Right cardiac atrium (tissue), 5 donors: ENCODE measurements around the gene GCN1. TPM values are rescaled to one million over a fixed set of nuclear protein-coding genes. Genes with fewer than 3 reads are reported as not detected.

ENCODE experiments used
- ATAC-seq, 2 donors: fragments of 200-7000 bp; cut with Tn5 transposase; one replicate each; pipeline versions ENCODE4 v1.8.0 to v1.9.1; 2020; ENCODE audit warnings: moderate library complexity in 2 of 2, mild to moderate bottlenecking in 1 of 2
- DNase-seq, 3 donors: peaks; one replicate each; pipeline ENCODE4 v3.0.0-alpha.2; 2020
- H3K27ac ChIP-seq: one replicate; pipeline ENCODE4 v1.5.1; 2013; ENCODE audit warnings: mild to moderate bottlenecking, low read length, control low read depth, moderate library complexity
- H3K27me3 ChIP-seq: one replicate; pipeline ENCODE4 v1.6.1; 2013; ENCODE audit not compliant: control insufficient read depth, insufficient read depth
- H3K4me1 ChIP-seq: one replicate; pipeline ENCODE4 v1.6.1; 2013; ENCODE audit warnings: low read length; ENCODE audit not compliant: control insufficient read depth, insufficient read depth
- H3K4me3 ChIP-seq: one replicate; pipeline ENCODE4 v1.5.1; 2013; ENCODE audit warnings: low read length, control low read depth
- H3K9me3 ChIP-seq: one replicate; pipeline ENCODE4 v1.6.1; 2013; ENCODE audit warnings: low read length; ENCODE audit not compliant: control insufficient read depth
- WGBS: extraction: QIAGEN DNeasy Blood & Tissue Kit; methylation state at CpG from one replicate; pipeline ENCODE4 v1.1.7; 2013; 5-methylcytosine and 5-hydroxymethylcytosine counted together
- intact Hi-C, 4 donors: fragments of 100-400 bp; cut with DNase I; formaldehyde crosslinking; loops; one replicate each; pipeline versions ENCODE4 v1.11.0 to v1.14.0; 2022 to 2023
- polyA plus RNA-seq: library from polyadenylated mRNA; stranded (reverse); fragments of 200-250 nt; gene quantifications from one replicate; pipeline ENCODE4 v1.2.3, GENCODE V29; 2013
- total RNA-seq, 4 donors: library from RNA; stranded (reverse); fragmentation: NEBNext Ultra II Directional; extraction: Animal tissue kit (Norgen Biotek cat#: 25700); gene quantifications; one replicate each; pipeline ENCODE4 v1.2.1, GENCODE V29; 2021
- donor health status: healthy with polysubstance abuse.
- donor health status: DM: no; HTN: yes; CAD: no.
- donor health status: DM: no; HTN: no; CAD: no.
- donor health status: DM: no; HTN: yes; CAD: no; lungs with severe emphysema.
- donor health status: DM: yes; HTN: yes; CAD: no.

The GCN1 gene
- total and polyA plus RNA-seq, 5 donors = 10.6 to 41.4 (median 34.7) TPM

- Histone ChIP-seq H3K4me3 (no peak overlapping the region), H3K9me3 (no peaks in the 10 kb centered on the region), H3K4me1 (peaks cover 42% of the 10 kb centered on the region), H3K27ac (no peak overlapping the region), H3K27me3 (no peaks in the 10 kb centered on the region)
- 33% methylated on average over 3 of the region's 3 CpGs for WGBS
- DNase-seq (no peak), ATAC-seq (no peak)
- intact Hi-C loops = loop anchor here (1.0 to 2.0 kb wide), 3 partner anchors 37 to 38 kb away; partner anchors contain the start of gene PXN (in 3 of the 4)
Measured at GRCh38 chr12:120228041-120228290, 33.5 kb upstream of the GCN1 start.

DNA sequence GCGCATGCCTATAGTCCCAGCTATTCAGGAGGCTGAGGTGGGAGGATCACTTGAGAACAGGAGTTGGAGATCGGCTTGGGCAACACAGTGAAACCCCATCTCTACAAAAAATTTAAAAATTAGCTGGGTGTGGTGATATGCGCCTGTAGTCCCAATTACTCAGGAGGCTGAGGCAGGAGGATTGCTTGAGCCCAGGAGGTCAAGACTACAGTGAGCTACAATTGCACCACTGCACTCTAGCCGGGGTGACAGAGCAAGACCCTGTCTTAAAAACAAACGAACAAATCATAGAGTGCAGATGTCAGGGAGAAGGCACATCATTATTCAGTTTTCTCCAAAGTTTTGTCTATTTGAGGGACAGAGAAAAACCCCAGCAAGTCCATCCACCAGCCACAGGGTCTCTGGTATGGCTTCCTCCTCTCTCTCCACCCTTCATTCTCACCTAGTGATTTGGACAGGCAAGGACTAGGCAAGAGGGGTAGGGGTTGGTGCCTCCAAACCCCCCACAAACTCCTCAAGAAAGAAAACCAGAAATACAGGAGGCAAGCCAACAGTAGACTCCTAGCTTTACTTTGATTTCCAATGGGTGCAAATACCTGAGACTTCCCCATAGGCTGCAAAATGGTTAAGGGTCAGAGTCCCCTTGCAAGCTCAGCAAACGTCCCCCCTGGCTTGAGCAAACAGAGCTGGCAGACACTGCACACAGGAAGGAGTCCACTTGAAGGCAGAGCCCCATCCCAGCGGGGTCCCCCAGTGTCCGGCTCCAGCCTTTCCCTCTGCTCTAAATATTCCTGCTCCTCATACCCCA, 32.9 kb upstream of the GCN1 start:
- DNase-seq (peak in 1 of 3 donors; percentile 23), ATAC-seq (no peak)
- 64% methylated on average over 8 of the region's 8 CpGs for WGBS
- Histone ChIP-seq H3K9me3 (no peaks in the 10 kb centered on the region), H3K27me3 (no peaks in the 10 kb centered on the region), H3K4me3 (no peak overlapping the region), H3K4me1 (peaks cover 36% of the 10 kb centered on the region), H3K27ac (no peak overlapping the region)
- intact Hi-C loops = loop anchor here (1.0 to 2.0 kb wide), 3 partner anchors 37 to 39 kb away; partner anchors contain the start of gene PXN (in 3 of the 4)

DNA sequence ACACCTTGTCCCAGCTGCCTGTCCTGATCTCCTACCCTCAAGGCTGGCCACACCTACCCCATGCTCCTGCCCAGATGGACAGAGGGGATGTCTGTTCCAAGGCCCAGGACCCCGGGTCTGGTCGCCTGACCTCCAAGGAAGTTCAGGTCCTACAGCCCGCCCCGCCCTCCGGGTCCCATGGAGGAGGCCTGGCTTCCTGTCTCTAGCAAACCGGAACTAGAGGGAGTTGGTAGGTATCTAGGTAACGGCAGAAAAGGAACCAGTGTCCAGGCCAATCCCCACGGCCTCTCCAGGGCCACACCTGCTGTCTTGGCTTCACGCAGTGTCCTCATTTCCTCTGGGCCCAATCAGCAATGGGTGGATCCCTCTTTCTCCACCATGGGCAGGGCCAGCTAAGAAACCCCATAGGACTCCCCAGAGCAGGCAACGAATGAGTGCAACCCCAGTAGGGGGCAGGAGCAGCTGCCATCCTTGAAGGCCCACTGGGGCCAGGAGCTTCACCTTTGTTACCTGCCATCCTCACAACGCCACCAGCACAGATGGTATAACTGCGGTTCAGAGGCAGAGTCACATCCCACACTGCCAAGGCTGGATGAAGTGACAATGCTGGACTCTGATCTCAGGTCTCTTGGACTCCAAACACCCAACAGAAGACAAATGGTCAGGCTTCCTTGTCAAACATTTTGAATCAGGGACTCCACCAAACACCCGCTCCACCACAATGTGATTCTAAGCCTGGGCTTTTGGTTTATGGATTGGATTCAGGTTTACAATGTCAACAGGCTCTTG, 31.5 kb upstream of the GCN1 start:
- H3K27ac ChIP-seq = peak overlapping the region; percentile 25
- ATAC-seq (peak; percentile 1 to 48), DNase-seq (peak in 2 of 3 donors; percentile 59 to 77)
- intact Hi-C loops = no loop called here
- WGBS = 55% methylated on average over 13 of the region's 13 CpGs
- H3K4me1 ChIP-seq = peaks cover 24% of the 10 kb centered on the region
- no peaks in the 10 kb centered on the region for H3K9me3 ChIP-seq
- no peaks in the 10 kb centered on the region for H3K27me3 ChIP-seq
- no peak overlapping the region for H3K4me3 ChIP-seq

DNA sequence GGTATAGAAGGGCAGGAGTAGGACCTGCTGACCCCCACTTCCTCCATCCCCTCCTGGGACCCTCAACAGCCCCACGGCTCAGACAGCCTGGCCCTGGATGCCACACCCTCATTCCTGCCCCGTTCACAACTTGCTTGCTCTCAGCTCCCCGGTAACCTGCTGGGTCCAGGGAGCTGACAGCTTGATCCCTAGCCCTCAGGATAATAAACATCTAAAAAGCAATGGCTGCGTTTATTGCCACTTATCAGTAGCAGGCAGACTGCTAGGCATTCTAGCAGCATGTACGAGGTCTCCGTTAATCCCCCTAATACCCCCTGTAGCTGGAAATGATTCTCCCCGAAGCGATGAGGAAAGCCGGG, 30.7 kb upstream of the GCN1 start:
- no peak overlapping the region for H3K4me3 ChIP-seq
- ATAC-seq (peak in 1 of 2 donors; percentile 0), DNase-seq (no peak)
- H3K4me1 ChIP-seq = peaks cover 18% of the 10 kb centered on the region
- no peaks in the 10 kb centered on the region for H3K9me3 ChIP-seq
- intact Hi-C loops = no loop called here
- H3K27ac ChIP-seq = peak overlapping the region; percentile 34
- WGBS = 35% methylated on average over 9 of the region's 9 CpGs
- H3K27me3 ChIP-seq = no peaks in the 10 kb centered on the region

- no peaks in the 10 kb centered on the region for H3K9me3 ChIP-seq
- peak overlapping the region; percentile 34 for H3K27ac ChIP-seq
- intact Hi-C loops = no loop called here
- peaks cover 11% of the 10 kb centered on the region for H3K4me1 ChIP-seq
- DNase-seq = peak; percentile 62 to 86 (median 84)
- peak; percentile 36 to 42 for ATAC-seq
- H3K4me3 ChIP-seq = no peak overlapping the region
- H3K27me3 ChIP-seq = no peaks in the 10 kb centered on the region
- 39% methylated on average over 25 of the region's 25 CpGs for WGBS
Measured at GRCh38 chr12:120224304-120225199, 30.0 kb upstream of the GCN1 start.

DNA sequence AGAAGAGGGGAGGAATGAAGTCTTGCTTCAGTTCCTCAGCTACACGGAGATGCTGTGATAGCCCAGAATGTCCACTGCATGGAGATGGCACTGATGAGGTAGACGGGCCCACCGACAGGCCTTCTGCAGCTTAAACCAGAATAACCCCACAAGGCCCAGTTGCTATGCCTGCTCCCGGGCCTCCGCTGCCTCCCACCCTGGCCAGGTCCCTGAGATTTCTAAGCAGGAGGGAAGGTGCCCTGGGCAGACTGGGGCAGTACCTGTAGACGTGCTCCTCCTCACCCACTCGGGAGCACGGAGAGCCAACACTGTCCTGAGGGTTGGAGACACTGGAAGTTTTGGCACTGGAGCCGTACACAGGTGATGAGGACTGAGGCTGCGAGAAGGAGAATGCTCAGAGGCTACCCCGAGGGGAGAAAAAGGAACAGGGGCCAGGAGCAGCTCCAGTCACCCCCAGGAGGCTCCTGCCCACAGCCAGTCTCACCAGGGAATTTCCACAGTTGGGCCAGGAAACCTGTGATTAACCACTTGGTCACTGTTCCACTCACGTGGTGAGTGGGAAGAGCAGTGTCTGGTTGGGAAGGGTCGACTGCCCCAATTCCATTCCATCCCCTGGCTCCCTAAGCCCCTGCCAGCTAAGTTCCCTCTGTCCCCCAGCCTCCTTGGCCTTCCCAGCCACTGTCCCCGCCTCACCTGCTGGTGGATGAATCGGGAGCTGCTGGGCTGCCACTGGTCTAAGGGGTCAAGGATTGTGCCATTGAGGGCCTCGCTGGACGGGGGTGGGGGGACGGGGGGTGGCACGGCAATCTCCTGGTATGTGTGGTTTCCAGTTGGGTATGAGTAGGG, 29.2 kb upstream of the GCN1 start:
- no peak for ATAC-seq
- Histone ChIP-seq H3K27ac (no peak overlapping the region), H3K27me3 (no peaks in the 10 kb centered on the region), H3K9me3 (no peaks in the 10 kb centered on the region), H3K4me3 (no peak overlapping the region), H3K4me1 (peaks cover 10% of the 10 kb centered on the region)
- DNase-seq = peak in 1 of 3 donors; percentile 36
- WGBS = 87% methylated on average over 19 of the region's 19 CpGs
- intact Hi-C loops = no loop called here

DNA sequence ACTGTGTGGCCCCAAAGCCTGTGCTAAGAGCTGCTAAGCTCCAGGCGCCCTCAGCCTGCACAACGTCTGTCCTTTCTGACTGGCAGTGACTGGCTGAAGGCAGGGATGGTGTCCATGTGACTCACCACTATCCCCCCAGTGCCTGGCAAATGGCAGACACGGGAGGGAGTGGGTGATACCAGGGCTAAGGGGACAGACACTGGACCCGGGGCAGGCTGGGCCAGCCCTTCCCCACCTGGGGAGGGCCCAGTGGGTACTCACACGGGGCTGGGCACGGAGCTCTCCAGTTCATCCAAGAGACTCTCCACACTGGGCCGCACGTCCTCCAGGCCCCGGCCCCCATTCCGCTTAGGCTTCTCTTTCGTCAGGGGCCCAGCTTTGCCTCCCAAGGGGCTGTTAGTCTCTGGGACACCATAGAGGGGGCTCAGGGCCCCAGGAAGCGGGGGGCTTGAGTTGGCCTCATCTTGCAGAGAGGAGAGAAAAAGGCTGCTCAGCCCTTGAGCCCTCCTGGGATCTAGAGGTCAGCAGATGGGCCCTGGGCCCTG, 27.8 kb upstream of the GCN1 start:
- Histone ChIP-seq H3K4me1 (peaks cover 5% of the 10 kb centered on the region), H3K4me3 (no peak overlapping the region), H3K27ac (no peak overlapping the region), H3K9me3 (no peaks in the 10 kb centered on the region), H3K27me3 (no peaks in the 10 kb centered on the region)
- intact Hi-C loops = no loop called here
- WGBS = 86% methylated on average over 12 of the region's 12 CpGs
- peak in 1 of 3 donors; percentile 42 for DNase-seq
- ATAC-seq = no peak

- H3K9me3 ChIP-seq = no peaks in the 10 kb centered on the region
- DNase-seq = peak in 1 of 3 donors; percentile 38
- intact Hi-C loops = no loop called here
- no peak for ATAC-seq
- no peaks in the 10 kb centered on the region for H3K27me3 ChIP-seq
- no peak overlapping the region for H3K4me3 ChIP-seq
- H3K27ac ChIP-seq = no peak overlapping the region
- H3K4me1 ChIP-seq = peaks cover 5% of the 10 kb centered on the region
- 89% methylated on average over 13 of the region's 13 CpGs for WGBS
Measured at GRCh38 chr12:120221576-120221900, 27.0 kb upstream of the GCN1 start.

DNA sequence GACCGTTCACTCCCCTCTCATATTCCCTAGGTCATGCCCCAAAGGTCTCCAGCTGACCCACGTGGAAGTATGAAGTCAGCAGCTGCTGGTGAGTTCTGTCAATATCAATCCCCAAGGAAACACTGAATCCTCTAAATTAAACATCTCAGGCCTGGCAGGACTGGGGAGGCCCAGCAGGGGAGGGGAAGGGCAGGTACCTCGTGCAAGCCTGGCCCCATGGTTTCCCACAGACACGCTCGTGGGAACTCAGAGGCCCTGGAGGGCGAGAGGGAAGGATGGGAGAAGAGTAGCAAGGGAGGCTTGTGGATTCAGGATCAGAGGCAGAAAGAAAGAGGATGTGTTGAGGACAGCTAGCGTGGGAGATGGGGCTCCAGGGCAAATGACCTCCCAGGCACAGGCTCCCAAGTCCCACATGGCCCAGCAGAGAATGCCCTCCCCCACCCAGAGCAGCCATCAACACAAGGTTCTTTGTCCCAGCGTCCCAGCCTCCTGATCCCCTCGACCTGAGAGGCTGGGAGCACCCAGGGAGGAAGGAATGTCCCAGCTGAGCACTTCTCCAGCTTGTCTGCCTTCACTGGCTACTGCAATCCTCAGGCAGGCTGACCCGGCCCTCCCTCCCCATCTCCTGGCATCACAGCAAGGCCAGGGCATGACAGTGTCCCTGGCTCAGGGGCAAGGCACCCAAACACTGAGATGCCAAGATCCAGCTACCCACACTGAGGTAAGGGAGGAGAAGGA, 26.5 kb upstream of the GCN1 start:
- intact Hi-C loops = no loop called here
- Histone ChIP-seq H3K4me1 (peaks cover 5% of the 10 kb centered on the region), H3K4me3 (no peak overlapping the region), H3K9me3 (no peaks in the 10 kb centered on the region), H3K27me3 (no peaks in the 10 kb centered on the region), H3K27ac (no peak overlapping the region)
- DNase-seq = peak in 1 of 3 donors; percentile 21
- no peak for ATAC-seq
- WGBS = 72% methylated on average over 10 of the region's 10 CpGs
